HG03442 (cell line): ENCODE results near the gene GPC1.

ENCODE experiments used
- ATAC-seq: cut with Tn5 transposase; IDR thresholded peaks from one replicate; pipeline ENCODE4 v1.9.1; 2021; ENCODE audit warnings: mild to moderate bottlenecking, moderate library complexity; ENCODE audit not compliant: unreplicated experiment

The GPC1 gene

GRCh38 chr2:240411261-240412160 is 24.0 kb upstream of the GPC1 start:
- ATAC-seq, result no peak

GRCh38 chr2:240412211-240412861 is 23.1 kb upstream of the GPC1 start:
- no peak for ATAC-seq

- no peak for ATAC-seq
Observed at GRCh38 chr2:240412975-240413812, 22.3 kb upstream of the GPC1 start.

GRCh38 chr2:240413813-240414429 is 21.5 kb upstream of the GPC1 start:
- ATAC-seq, result no peak

GRCh38 chr2:240416821-240417220 is 18.6 kb upstream of the GPC1 start:
- no peak for ATAC-seq

GRCh38 chr2:240418311-240418710 is 17.2 kb upstream of the GPC1 start:
- ATAC-seq, result no peak

- ATAC-seq, result no peak
Observed at GRCh38 chr2:240419271-240419670, 16.2 kb upstream of the GPC1 start.

- no peak for ATAC-seq
Observed at GRCh38 chr2:240419723-240420122, 15.7 kb upstream of the GPC1 start.

- no peak for ATAC-seq
Observed at GRCh38 chr2:240420206-240421104, 15.0 kb upstream of the GPC1 start.

- ATAC-seq, result no peak
Observed at GRCh38 chr2:240421381-240421780, 14.1 kb upstream of the GPC1 start.

- no peak for ATAC-seq
Observed at GRCh38 chr2:240422658-240423329, 12.7 kb upstream of the GPC1 start.

- ATAC-seq, result no peak
Observed at GRCh38 chr2:240423788-240424191, 11.7 kb upstream of the GPC1 start.

GRCh38 chr2:240424341-240425235 is 10.9 kb upstream of the GPC1 start:
- no peak for ATAC-seq

GRCh38 chr2:240425236-240425615 is 10.2 kb upstream of the GPC1 start:
- no peak for ATAC-seq

GRCh38 chr2:240425697-240426096 is 9.8 kb upstream of the GPC1 start:
- no peak for ATAC-seq

GRCh38 chr2:240426845-240427721 is 8.4 kb upstream of the GPC1 start:
- ATAC-seq, result no peak

- ATAC-seq, result no peak
Observed at GRCh38 chr2:240427729-240428128, 7.7 kb upstream of the GPC1 start.
